Neural cell (in vitro differentiated cells): ENCODE results near the gene CLDN14. TPM values are rescaled to one million over a fixed set of nuclear protein-coding genes. Genes with fewer than 3 reads are reported as not detected.
"Not testable (repeated sequence)": the region's sequence is repeated elsewhere in the genome, so short reads cannot be mapped to it uniquely, and the experiment has no call there.

ENCODE experiments used
- H2AFZ ChIP-seq: fragments of 200-600, 300-800 bp; sonication (generic), shearing (Covaris generic); 2 replicates; pipeline ENCODE4 v1.6.0; 2014; ENCODE audit warnings: low read depth, mild to moderate bottlenecking, antibody characterized with exemption, low read length, moderate library complexity
- H3F3A ChIP-seq: fragments of 200-600 bp; shearing (Covaris generic); 2 replicates; pipeline ENCODE4 v1.6.1; 2016; ENCODE audit warnings: mild to moderate bottlenecking, moderate library complexity, mixed read lengths, antibody characterized with exemption, low read length; ENCODE audit not compliant: insufficient read depth, poor library complexity, severe bottlenecking
- H3K27ac ChIP-seq: fragments of 200-600, 300-800 bp; sonication (generic), shearing (Covaris generic); 2 replicates; pipeline ENCODE4 v1.5.1; 2014; ENCODE audit warnings: mild to moderate bottlenecking, low read length, moderate library complexity
- H3K27me3 ChIP-seq: fragments of 300-800, 200-600 bp; sonication (generic), shearing (Covaris generic); 2 replicates; pipeline ENCODE4 v1.6.0; 2014; ENCODE audit warnings: mild to moderate bottlenecking, low read depth, low read length, moderate library complexity; ENCODE audit not compliant: insufficient read depth
- H3K36me3 ChIP-seq: fragments of 300-800, 200-600 bp; sonication (generic), shearing (Covaris generic); 2 replicates; pipeline ENCODE4 v1.5.1; 2014; ENCODE audit warnings: mild to moderate bottlenecking, antibody characterized with exemption, low read length, moderate library complexity; ENCODE audit not compliant: insufficient read depth
- H3K4me2 ChIP-seq: fragments of 300-800, 200-600 bp; sonication (generic), shearing (Covaris generic); 2 replicates; pipeline ENCODE4 v1.6.0; 2014; ENCODE audit warnings: mild to moderate bottlenecking, low read length
- H3K4me3 ChIP-seq: fragments of 300-800, 200-600 bp; sonication (generic), shearing (Covaris generic); 2 replicates; pipeline ENCODE4 v1.5.1; 2014; ENCODE audit warnings: mild to moderate bottlenecking, low read length, moderate library complexity
- H3K79me2 ChIP-seq: fragments of 200-600 bp; shearing (Covaris generic); replicated peaks from 2 replicates; pipeline ENCODE4 v1.6.0; 2014; ENCODE audit warnings: mild to moderate bottlenecking, low read length, moderate library complexity; ENCODE audit not compliant: insufficient read depth
- H3K9ac ChIP-seq: fragments of 300-800, 200-600 bp; sonication (generic), shearing (Covaris generic); 2 replicates; pipeline ENCODE4 v1.6.1; 2016; ENCODE audit warnings: mild to moderate bottlenecking, low read length, mixed read lengths
- H3K9me2 ChIP-seq: fragments of 200-600 bp; shearing (Covaris generic); 2 replicates; pipeline ENCODE4 v1.6.1; 2016; ENCODE audit warnings: mild to moderate bottlenecking, low read length, mixed read lengths; ENCODE audit not compliant: insufficient read depth
- H3K9me3 ChIP-seq: fragments of 200-600, 300-800 bp; sonication (generic), shearing (Covaris generic); 2 replicates; pipeline ENCODE4 v1.6.1; 2016; ENCODE audit warnings: mild to moderate bottlenecking, mixed run types, low read length, moderate library complexity, mixed read lengths
- H4K20me1 ChIP-seq: fragments of 200-600 bp; shearing (Covaris generic); 2 replicates; pipeline ENCODE4 v1.6.1; 2016; ENCODE audit warnings: mild to moderate bottlenecking, mixed run types; ENCODE audit not compliant: insufficient read depth
- EP300 ChIP-seq: fragments of 450-650 bp; conservative IDR thresholded peaks from 2 replicates; pipeline ENCODE4 v1.6.1; 2014; ENCODE audit warnings: antibody characterized with exemption, mild to moderate bottlenecking, moderate library complexity; ENCODE audit not compliant: poor library complexity, severe bottlenecking
- EZH2 ChIP-seq: fragments of 200-600, 300-800 bp; shearing (Covaris generic), sonication (generic); IDR thresholded peaks from 2 replicates; pipeline ENCODE4 v1.6.1; 2014; ENCODE audit warnings: antibody characterized with exemption, low read length, borderline replicate concordance, mild to moderate bottlenecking; ENCODE audit not compliant: insufficient read depth, poor library complexity, severe bottlenecking
- MXI1 ChIP-seq: fragments of 450-650 bp; conservative IDR thresholded peaks from 2 replicates; pipeline ENCODE4 v1.6.1; 2014; ENCODE audit warnings: antibody characterized with exemption, mild to moderate bottlenecking; ENCODE audit not compliant: poor library complexity, severe bottlenecking
- POLR2AphosphoS5 ChIP-seq: IDR thresholded peaks from 2 replicates; pipeline ENCODE4 v1.6.1; 2012
- RAD21 ChIP-seq: fragments of 450-650 bp; conservative IDR thresholded peaks from 2 replicates; pipeline ENCODE4 v1.6.1; 2014; ENCODE audit warnings: antibody characterized with exemption, mild to moderate bottlenecking, moderate library complexity
- SMC3 ChIP-seq: fragments of 450-650 bp; conservative IDR thresholded peaks from 2 replicates; pipeline ENCODE4 v1.6.1; 2014; ENCODE audit warnings: antibody characterized with exemption, mild to moderate bottlenecking, moderate library complexity; ENCODE audit not compliant: poor library complexity
- TAF1 ChIP-seq: IDR thresholded peaks from 2 replicates; pipeline ENCODE4 v1.6.1; 2012; ENCODE audit warnings: low read depth
- polyA plus RNA-seq: library from polyadenylated mRNA; depleted of rRNA; stranded (reverse); fragments of >200 nt; gene quantifications from 2 replicates; pipeline ENCODE4 v1.2.3, GENCODE V29; 2014
- TF ChIP-seq, protein P1 (sequence below): IDR thresholded peaks from 2 replicates; pipeline ENCODE4 v1.6.1; 2012; ENCODE audit warnings: borderline replicate concordance
- TF ChIP-seq, protein P2 (sequence below): fragments of 450-650 bp; IDR thresholded peaks from 2 replicates; pipeline ENCODE4 v1.5.1; 2014; ENCODE audit warnings: antibody characterized with exemption, mild to moderate bottlenecking, moderate library complexity; ENCODE audit not compliant: poor library complexity, severe bottlenecking

Gene CLDN14
- polyA plus RNA-seq, 1 donor from 2014 or later = not detected

DNA sequence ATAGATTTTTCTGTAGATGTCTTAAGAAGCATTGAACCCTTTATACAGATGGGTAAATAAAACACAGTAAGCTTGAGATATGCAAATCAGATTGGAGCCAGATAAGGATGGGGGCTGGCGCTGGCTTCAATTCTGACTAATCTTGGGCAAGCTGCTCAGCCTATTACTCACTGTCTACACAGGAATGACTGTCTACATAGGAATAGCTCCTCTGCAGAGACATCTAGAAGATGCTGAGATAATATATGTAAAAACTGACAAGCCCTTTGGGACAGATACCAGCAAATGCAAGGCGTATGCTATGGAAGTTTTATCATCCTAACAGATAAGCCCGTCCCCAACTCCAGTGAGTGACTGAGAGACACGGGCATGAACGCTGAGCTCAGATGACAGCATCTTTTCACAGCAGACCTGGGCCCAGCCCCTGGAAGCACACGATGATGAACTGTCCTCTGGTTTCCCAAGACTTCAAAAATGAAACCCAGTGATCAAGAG, 1.7 kb downstream of the CLDN14 start:
- H3K9me2 ChIP-seq = no peaks in the 10 kb centered on the region
- H3K9ac ChIP-seq = no peak overlapping the region
- no peaks in the 10 kb centered on the region for H3K27me3 ChIP-seq
- H2AFZ ChIP-seq = no peak overlapping the region
- H3K9me3 ChIP-seq = no peaks in the 10 kb centered on the region
- H3F3A ChIP-seq = no peaks in the 10 kb centered on the region
- H3K4me3 ChIP-seq = no peak overlapping the region
- H3K27ac ChIP-seq = no peak overlapping the region
- H3K4me2 ChIP-seq = no peak overlapping the region
- H4K20me1 ChIP-seq = no peaks in the 10 kb centered on the region
- no peaks in the 10 kb centered on the region for H3K79me2 ChIP-seq
- H3K36me3 ChIP-seq = no peaks in the 10 kb centered on the region
- no peak for TF ChIP-seq EP300

DNA sequence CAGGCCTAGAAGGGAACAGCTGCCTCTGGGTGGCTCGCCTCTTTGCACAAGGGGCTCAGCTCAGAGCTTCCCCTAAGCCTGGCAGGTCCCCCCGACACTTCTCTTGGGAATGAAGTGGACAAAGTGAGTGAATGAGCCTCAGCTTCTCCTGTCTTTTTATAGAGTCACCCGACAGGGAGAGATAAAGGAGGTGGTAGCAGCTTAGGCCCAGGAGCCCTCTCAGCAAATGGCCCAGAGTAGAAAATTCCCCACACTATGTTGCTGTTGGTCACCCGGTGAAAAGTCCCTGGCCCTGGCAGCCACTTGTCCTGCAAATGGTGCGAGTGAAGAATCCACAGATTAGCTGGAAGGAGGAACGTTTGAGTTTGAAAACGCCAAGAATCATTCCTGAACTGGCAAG, 2.4 kb downstream of the CLDN14 start:
- Histone ChIP-seq H3K4me3 (no peak overlapping the region), H3K79me2 (no peaks in the 10 kb centered on the region), H3K9me3 (no peaks in the 10 kb centered on the region), H3K27me3 (no peaks in the 10 kb centered on the region), H3K9me2 (no peaks in the 10 kb centered on the region), H3K27ac (no peak overlapping the region), H3K9ac (no peak overlapping the region), H2AFZ (no peak overlapping the region), H4K20me1 (no peaks in the 10 kb centered on the region), H3F3A (no peaks in the 10 kb centered on the region), H3K36me3 (no peaks in the 10 kb centered on the region), H3K4me2 (no peak overlapping the region)
- TF ChIP-seq MXI1 (no peak), SMC3 (no peak)

DNA sequence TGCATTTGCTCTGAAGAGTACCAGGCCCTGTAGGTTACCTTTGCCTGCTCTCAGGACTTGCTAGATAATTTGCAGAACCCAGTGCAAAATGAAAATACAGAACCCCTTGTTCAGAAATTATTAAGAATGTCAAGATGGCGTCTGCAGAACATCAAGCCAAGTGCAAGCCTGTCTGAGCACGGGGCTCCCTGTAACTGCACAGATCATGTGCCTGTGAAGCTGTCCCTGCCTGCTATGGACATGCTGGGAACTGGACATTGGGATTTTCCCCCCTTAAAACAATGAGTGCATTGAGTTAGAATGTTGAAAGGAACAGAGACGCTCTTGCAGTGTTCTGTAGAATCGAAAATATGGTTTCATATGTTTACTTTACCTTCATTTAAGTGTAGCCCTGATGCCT, 2.9 kb downstream of the CLDN14 start:
- no peak overlapping the region for H3K4me2 ChIP-seq
- H3K36me3 ChIP-seq = no peaks in the 10 kb centered on the region
- H3K27me3 ChIP-seq = no peaks in the 10 kb centered on the region
- no peak overlapping the region for H3K27ac ChIP-seq
- TF ChIP-seq POLR2AphosphoS5 (no peak), EZH2 (no peak), SMC3 (no peak), RAD21 (no peak), MXI1 (no peak), EP300 (no peak), TAF1 (no peak)
- TF ChIP-seq, protein P1, sequence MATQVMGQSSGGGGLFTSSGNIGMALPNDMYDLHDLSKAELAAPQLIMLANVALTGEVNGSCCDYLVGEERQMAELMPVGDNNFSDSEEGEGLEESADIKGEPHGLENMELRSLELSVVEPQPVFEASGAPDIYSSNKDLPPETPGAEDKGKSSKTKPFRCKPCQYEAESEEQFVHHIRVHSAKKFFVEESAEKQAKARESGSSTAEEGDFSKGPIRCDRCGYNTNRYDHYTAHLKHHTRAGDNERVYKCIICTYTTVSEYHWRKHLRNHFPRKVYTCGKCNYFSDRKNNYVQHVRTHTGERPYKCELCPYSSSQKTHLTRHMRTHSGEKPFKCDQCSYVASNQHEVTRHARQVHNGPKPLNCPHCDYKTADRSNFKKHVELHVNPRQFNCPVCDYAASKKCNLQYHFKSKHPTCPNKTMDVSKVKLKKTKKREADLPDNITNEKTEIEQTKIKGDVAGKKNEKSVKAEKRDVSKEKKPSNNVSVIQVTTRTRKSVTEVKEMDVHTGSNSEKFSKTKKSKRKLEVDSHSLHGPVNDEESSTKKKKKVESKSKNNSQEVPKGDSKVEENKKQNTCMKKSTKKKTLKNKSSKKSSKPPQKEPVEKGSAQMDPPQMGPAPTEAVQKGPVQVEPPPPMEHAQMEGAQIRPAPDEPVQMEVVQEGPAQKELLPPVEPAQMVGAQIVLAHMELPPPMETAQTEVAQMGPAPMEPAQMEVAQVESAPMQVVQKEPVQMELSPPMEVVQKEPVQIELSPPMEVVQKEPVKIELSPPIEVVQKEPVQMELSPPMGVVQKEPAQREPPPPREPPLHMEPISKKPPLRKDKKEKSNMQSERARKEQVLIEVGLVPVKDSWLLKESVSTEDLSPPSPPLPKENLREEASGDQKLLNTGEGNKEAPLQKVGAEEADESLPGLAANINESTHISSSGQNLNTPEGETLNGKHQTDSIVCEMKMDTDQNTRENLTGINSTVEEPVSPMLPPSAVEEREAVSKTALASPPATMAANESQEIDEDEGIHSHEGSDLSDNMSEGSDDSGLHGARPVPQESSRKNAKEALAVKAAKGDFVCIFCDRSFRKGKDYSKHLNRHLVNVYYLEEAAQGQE = no peak
- TF ChIP-seq, protein P2, sequence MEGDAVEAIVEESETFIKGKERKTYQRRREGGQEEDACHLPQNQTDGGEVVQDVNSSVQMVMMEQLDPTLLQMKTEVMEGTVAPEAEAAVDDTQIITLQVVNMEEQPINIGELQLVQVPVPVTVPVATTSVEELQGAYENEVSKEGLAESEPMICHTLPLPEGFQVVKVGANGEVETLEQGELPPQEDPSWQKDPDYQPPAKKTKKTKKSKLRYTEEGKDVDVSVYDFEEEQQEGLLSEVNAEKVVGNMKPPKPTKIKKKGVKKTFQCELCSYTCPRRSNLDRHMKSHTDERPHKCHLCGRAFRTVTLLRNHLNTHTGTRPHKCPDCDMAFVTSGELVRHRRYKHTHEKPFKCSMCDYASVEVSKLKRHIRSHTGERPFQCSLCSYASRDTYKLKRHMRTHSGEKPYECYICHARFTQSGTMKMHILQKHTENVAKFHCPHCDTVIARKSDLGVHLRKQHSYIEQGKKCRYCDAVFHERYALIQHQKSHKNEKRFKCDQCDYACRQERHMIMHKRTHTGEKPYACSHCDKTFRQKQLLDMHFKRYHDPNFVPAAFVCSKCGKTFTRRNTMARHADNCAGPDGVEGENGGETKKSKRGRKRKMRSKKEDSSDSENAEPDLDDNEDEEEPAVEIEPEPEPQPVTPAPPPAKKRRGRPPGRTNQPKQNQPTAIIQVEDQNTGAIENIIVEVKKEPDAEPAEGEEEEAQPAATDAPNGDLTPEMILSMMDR = no peak
- H4K20me1 ChIP-seq = no peaks in the 10 kb centered on the region
- H3K9me3 ChIP-seq = no peaks in the 10 kb centered on the region
- H3K9me2 ChIP-seq = no peaks in the 10 kb centered on the region
- no peak overlapping the region for H3K4me3 ChIP-seq
- H2AFZ ChIP-seq = no peak overlapping the region
- H3K9ac ChIP-seq = no peak overlapping the region
- no peaks in the 10 kb centered on the region for H3F3A ChIP-seq
- no peaks in the 10 kb centered on the region for H3K79me2 ChIP-seq

DNA sequence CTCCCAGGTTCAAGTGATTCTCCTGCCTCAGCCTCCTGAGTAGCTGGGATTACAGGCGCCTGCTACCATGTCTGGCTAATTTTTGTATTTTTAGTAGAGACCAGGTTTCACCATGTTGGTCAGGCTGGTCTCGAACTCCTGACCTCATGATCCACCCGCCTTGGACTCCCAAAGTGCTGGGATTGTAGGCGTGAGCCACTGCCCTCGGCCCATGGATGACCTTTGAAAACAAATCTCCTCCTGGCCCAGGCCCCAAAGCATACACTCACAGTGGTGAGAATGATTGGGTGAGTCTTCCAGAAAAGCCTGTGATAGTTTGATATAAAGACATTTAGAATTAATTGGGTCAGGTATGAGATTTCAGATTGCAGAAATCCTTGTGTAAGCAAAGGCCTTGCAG, 3.4 kb downstream of the CLDN14 start:
- not testable (repeated sequence) for H3K79me2 ChIP-seq, H3K9me2 ChIP-seq, H3F3A ChIP-seq, H3K9ac ChIP-seq, H4K20me1 ChIP-seq, H3K9me3 ChIP-seq, H3K4me3 ChIP-seq, H3K36me3 ChIP-seq, H3K27me3 ChIP-seq, H2AFZ ChIP-seq, H3K27ac ChIP-seq, H3K4me2 ChIP-seq
